GM19099 (cell line): ENCODE measurements around the gene CDC25A.

Experiments
- POLR2A ChIP-seq: IDR thresholded peaks from 3 replicates; pipeline ENCODE4 v1.6.1; 2011; ENCODE audit warnings: low read depth; ENCODE audit not compliant: insufficient read length; ENCODE audit errors: extremely low read depth

CDC25A gene

GRCh38 chr3:48157202-48157840 lies 30.9 kb downstream of the CDC25A start:
- TF ChIP-seq POLR2A: no peak

GRCh38 chr3:48156163-48156562 lies 32.1 kb downstream of the CDC25A start:
- TF ChIP-seq POLR2A: no peak

- no peak for TF ChIP-seq POLR2A
Observed at GRCh38 chr3:48155122-48155521, 33.1 kb downstream of the CDC25A start.

- no peak for TF ChIP-seq POLR2A
Observed at GRCh38 chr3:48151807-48152427, 36.3 kb downstream of the CDC25A start.

GRCh38 chr3:48151058-48151806 lies 37.0 kb downstream of the CDC25A start:
- TF ChIP-seq POLR2A: no peak

GRCh38 chr3:48143992-48144391 lies 44.2 kb downstream of the CDC25A start:
- TF ChIP-seq POLR2A: no peak

- no peak for TF ChIP-seq POLR2A
Observed at GRCh38 chr3:48143567-48143966, 44.6 kb downstream of the CDC25A start.

GRCh38 chr3:48142316-48142870 lies 45.8 kb downstream of the CDC25A start:
- TF ChIP-seq POLR2A: no peak

- no peak for TF ChIP-seq POLR2A
Observed at GRCh38 chr3:48141604-48142137, 46.5 kb downstream of the CDC25A start.

- no peak for TF ChIP-seq POLR2A
Observed at GRCh38 chr3:48140936-48141603, 47.1 kb downstream of the CDC25A start.

GRCh38 chr3:48140336-48140757 lies 47.9 kb downstream of the CDC25A start:
- TF ChIP-seq POLR2A: no peak

GRCh38 chr3:48137425-48137999 lies 50.7 kb downstream of the CDC25A start:
- TF ChIP-seq POLR2A: no peak

GRCh38 chr3:48135552-48136495 lies 52.4 kb downstream of the CDC25A start:
- no peak for TF ChIP-seq POLR2A
